Endothelial cell of hepatic sinusoid (primary cell): Measurements from ENCODE around the gene TEX261.
"Not testable (repeated sequence)": the region's sequence is repeated elsewhere in the genome, so short reads cannot be mapped to it uniquely, and the experiment has no call there.

ENCODE experiments used
- in situ Hi-C: cut with HindIII; loops from 2 replicates; pipeline ENCODE4 v1.10.0; 2017; ENCODE audit warnings: low sequenced_read_pairs

The TEX261 gene

GRCh38 chr2:70994699-70995425 lies at the start of gene TEX261:
TSS of gene TEX261 (minus strand) at chr2:70994873. CDS start at chr2:70994757, 116 bp downstream.
- in situ Hi-C loops = no loop called here

- in situ Hi-C loops = no loop called here
Observed at GRCh38 chr2:71043531-71044407, 49.1 kb upstream of the TEX261 start.

DNA sequence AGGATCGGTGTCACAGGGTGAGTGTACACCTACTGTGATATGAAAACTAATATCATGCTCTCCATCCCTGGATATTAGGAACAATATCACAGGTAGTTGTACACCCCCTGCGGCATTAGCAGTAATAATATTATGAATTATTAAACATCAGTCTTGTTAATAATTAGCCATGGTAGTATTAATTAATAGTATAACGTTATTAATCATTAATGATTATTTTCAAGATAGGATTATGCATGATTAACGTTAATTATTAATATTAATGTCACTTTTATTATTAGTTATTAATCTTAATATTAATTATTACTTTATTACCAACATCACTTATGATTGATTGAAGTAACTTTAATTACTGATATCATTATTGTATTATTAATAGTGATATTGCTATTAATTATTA lies 47.6 kb upstream of the TEX261 start:
- in situ Hi-C loops = no loop called here

GRCh38 chr2:71036296-71036695 lies 41.6 kb upstream of the TEX261 start:
- in situ Hi-C loops = not testable (repeated sequence)

DNA sequence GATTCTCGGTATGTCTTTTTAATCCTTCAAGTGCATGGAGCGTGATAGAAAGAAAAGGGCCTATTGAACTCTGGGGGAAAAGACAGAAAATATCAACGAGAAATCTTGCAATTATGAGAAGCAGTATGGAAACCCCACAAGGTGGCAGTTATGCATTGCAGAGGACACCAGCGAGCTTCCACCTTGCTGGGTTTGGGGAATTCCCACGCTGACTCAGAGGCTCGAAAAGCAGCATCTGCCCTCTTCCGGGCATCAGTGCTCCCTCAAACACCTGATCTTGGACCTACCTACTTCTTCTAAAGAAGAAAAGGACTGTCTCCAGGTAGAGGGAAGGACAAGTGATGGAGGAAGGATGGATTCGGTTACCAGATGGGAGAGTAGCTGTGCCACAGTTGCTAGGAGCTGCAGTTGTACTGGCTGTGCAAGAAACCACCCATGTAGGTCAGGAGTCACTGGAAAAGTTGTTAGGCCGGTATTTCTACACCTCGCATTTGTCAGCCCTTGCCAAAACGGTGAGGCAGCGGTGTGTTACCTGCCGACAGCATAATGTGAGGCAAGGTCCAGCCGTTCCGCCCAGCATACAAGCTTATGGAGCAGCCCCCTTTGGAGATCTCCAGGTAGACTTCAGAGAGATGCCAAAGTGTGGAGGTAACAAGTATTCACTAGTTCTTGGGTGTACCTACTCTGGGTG lies 29.0 kb upstream of the TEX261 start:
- in situ Hi-C loops = not testable (repeated sequence)

DNA sequence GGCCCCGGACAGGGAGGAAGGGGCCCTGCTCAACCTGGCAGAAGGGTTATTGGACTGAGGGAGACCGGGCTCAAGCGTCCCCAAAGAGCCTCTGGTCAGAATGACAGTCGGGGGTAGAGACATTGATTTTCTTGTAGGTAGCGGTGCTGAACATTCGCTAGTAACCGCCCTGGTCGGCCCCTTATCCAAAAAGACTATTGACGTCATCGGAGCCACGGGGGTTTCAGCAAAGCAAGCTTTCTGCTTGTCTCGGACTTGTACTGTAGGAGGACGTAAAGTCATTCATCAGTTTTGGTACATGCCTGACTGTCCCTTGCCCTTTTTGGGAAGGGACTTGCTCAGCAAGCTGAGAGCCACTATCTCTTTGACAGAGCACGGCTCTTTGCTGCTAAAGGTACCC lies 26.7 kb upstream of the TEX261 start:
- in situ Hi-C loops = not testable (repeated sequence)

DNA sequence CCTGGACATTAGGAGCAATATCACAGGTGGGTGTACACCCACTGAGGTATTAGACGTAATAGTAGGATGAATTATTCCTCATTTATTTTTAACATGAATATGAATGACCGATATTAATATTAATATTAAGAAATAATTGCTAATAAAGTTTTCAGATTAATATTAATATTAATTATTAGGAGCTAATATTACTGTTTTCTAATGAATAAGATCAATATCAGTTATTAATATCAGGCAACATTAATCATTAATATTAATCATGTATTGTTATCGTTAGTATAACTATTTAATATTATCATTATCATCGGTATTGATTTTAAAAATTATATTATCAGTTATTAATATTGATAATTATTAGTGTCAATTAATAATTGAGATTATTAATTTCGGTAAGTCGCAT lies 25.3 kb upstream of the TEX261 start:
- in situ Hi-C loops = not testable (repeated sequence)

GRCh38 chr2:71018625-71019024 lies 24.0 kb upstream of the TEX261 start:
- in situ Hi-C loops = no loop called here

DNA sequence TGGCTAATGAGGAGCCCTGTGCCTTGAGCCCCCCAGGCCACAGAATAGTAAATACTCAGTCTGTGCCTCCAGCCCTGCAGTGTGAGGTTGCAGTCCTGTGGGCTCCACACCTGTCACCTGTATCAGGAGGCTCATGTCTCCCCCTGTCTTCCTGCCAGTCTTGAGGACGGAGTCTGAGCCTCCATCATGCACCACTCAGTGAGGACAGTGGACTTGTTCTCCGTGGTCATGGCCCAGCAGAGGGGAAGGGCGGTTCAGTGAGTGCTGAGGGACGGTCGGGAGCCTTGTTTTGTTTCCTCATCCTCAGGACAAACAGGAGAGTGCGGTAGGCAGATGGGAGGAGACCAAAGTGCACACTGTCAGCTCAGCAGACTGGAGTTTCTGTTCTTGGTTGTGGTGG lies 17.1 kb upstream of the TEX261 start:
- in situ Hi-C loops = not testable (repeated sequence)

- in situ Hi-C loops = no loop called here
Observed at GRCh38 chr2:71008342-71008741, 13.7 kb upstream of the TEX261 start.

GRCh38 chr2:71006955-71007799 lies 12.5 kb upstream of the TEX261 start:
- in situ Hi-C loops = no loop called here

DNA sequence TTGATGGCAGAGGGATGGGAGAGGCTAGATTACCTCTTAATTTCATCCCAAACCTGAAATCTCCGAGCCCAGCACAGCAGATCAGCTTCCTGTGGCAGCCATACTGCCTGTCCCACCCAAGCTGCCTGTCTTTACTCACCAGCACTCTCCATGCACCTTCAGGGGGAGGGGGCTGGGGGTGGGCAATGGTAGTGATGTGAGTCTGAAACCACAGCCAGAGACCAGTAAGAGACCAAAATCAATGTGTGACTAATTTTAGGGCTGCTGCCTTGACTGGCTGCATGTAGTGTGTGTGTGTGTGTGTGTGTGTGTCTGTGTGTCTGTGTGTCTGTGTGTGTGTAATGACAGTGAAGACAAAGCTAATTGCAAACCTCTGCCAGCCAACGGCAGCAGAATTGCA lies 11.7 kb upstream of the TEX261 start:
- in situ Hi-C loops = no loop called here

GRCh38 chr2:71005271-71006202 lies 10.9 kb upstream of the TEX261 start:
- in situ Hi-C loops = no loop called here

- in situ Hi-C loops = no loop called here
Observed at GRCh38 chr2:71004857-71005256, 10.2 kb upstream of the TEX261 start.

- in situ Hi-C loops = no loop called here
Observed at GRCh38 chr2:71003966-71004755, 9.5 kb upstream of the TEX261 start.

- in situ Hi-C loops = no loop called here
Observed at GRCh38 chr2:71003396-71003795, 8.7 kb upstream of the TEX261 start.

GRCh38 chr2:71001981-71002570 lies 7.4 kb upstream of the TEX261 start:
- in situ Hi-C loops = no loop called here

GRCh38 chr2:71001592-71001927 lies 6.9 kb upstream of the TEX261 start:
- in situ Hi-C loops = no loop called here
